H1 (cell line): ENCODE data around the gene RAB40B. TPM values are rescaled to one million over a fixed set of nuclear protein-coding genes. Genes with fewer than 3 reads are reported as not detected.

Experiments
- CTCF ChIA-PET: fragments of 300-600 bp; sonication (Branson Sonifier 250); formaldehyde crosslinking; loops from one replicate; lab custom pipeline; 2021; ENCODE audit not compliant: partially characterized antibody; lab: Charles Lee
- POLR2A ChIA-PET: fragments of 300-600 bp; sonication (Branson Sonifier 250); formaldehyde crosslinking; loops from one replicate; lab custom pipeline; 2021; ENCODE audit warnings: inconsistent platforms; ENCODE audit not compliant: partially characterized antibody; lab: Charles Lee
- DNase-seq, 2 experiments: peaks; one replicate each; pipeline versions ENCODE4 v3.0.0 to v3.0.0-alpha.2; 2010 to 2022; ENCODE audit warnings: low spot score in 2 of 2, low read depth in 1 of 2, mixed read lengths in 1 of 2
- FAIRE-seq: peaks from 2 replicates; lab custom pipeline; 2011; peaks lifted over from hg19 to GRCh38; lab: Jason Lieb, UNC
- H2AFZ ChIP-seq: 2 replicates; pipeline ENCODE4 v1.8.1; 2012; ENCODE audit warnings: low read length, inconsistent platforms
- H2AK5ac ChIP-seq: 2 replicates; pipeline ENCODE4 v1.6.1; 2013; ENCODE audit warnings: low read depth, low read length
- H2BK120ac ChIP-seq: replicated peaks from 2 replicates; pipeline ENCODE3; 2013; ENCODE audit warnings: low read depth, low read length, inconsistent platforms
- H2BK12ac ChIP-seq: 2 replicates; pipeline ENCODE4 v1.6.1; 2013; ENCODE audit warnings: low read depth, low read length
- H2BK15ac ChIP-seq: 2 replicates; pipeline ENCODE4 v1.6.1; 2013; ENCODE audit warnings: low read length
- H2BK20ac ChIP-seq: 2 replicates; pipeline ENCODE4 v1.6.1; 2013; ENCODE audit warnings: low read length
- H2BK5ac ChIP-seq: 2 replicates; pipeline ENCODE4 v1.6.1; 2013; ENCODE audit warnings: low read depth, low read length
- H3K14ac ChIP-seq: 2 replicates; pipeline ENCODE4 v1.6.1; 2013; ENCODE audit warnings: inconsistent platforms; ENCODE audit not compliant: insufficient read length
- H3K18ac ChIP-seq: 2 replicates; pipeline ENCODE4 v1.6.1; 2013; ENCODE audit warnings: low read length; ENCODE audit errors: extremely low read depth
- H3K23ac ChIP-seq: 2 replicates; pipeline ENCODE4 v1.6.1; 2013; ENCODE audit warnings: inconsistent platforms; ENCODE audit not compliant: insufficient read length
- H3K23me2 ChIP-seq: 2 replicates; pipeline ENCODE4 v1.6.1; 2013; ENCODE audit warnings: low read depth, low read length
- H3K27ac ChIP-seq: 2 replicates; pipeline ENCODE4 v1.6.1; 2011; ENCODE audit warnings: low read depth, low read length, inconsistent platforms
- H3K27me3 ChIP-seq, 4 experiments: replicated peaks in 1 of 4; 1 replicate in 1 of 4; 2 replicates in 3 of 4; pipeline versions ENCODE4 v1.6.1 to v1.8.1; 2011 to 2013; ENCODE audit warnings: low read length in 3 of 4, mild to moderate bottlenecking in 3 of 4, inconsistent platforms in 2 of 4, mixed read lengths in 2 of 4, moderate library complexity in 1 of 4; ENCODE audit not compliant: control insufficient read depth in 3 of 4, insufficient read depth in 3 of 4; ENCODE audit errors: extremely low read depth in 1 of 4
- H3K36me3 ChIP-seq, 4 experiments: 2 replicates each; pipeline versions ENCODE4 v1.6.1 to v1.8.1; 2011 to 2013; ENCODE audit warnings: mild to moderate bottlenecking in 4 of 4, low read length in 3 of 4, moderate library complexity in 2 of 4, control low read depth in 1 of 4, inconsistent platforms in 1 of 4; ENCODE audit not compliant: insufficient read depth in 4 of 4, control insufficient read depth in 2 of 4
- H3K4ac ChIP-seq: replicated peaks from 2 replicates; pipeline ENCODE3; 2013; ENCODE audit warnings: low read length, low read depth, mixed read lengths, inconsistent platforms; ENCODE audit not compliant: insufficient read length
- H3K4me1 ChIP-seq, 4 experiments: replicated peaks in 1 of 4; 1 replicate in 1 of 4; 2 replicates in 3 of 4; pipeline versions ENCODE4 v1.6.1 to v1.8.1; 2011 to 2013; ENCODE audit warnings: low read length in 3 of 4, inconsistent platforms in 2 of 4, mixed read lengths in 1 of 4; ENCODE audit not compliant: insufficient read depth in 4 of 4, control insufficient read depth in 3 of 4
- H3K4me2 ChIP-seq, 2 experiments: 2 replicates each; pipeline versions ENCODE4 v1.6.1 to v1.8.1; 2011 to 2013; ENCODE audit warnings: low read depth in 2 of 2, low read length in 2 of 2, control low read depth in 1 of 2, inconsistent platforms in 1 of 2, mild to moderate bottlenecking in 1 of 2; ENCODE audit not compliant: insufficient read depth in 1 of 2
- H3K4me3 ChIP-seq, 4 experiments: fragments of 200-600, 300-600 bp in 1 of 4; sonication (generic), shearing (Covaris generic), sonication (Bioruptor Twin) in 1 of 4; 2 replicates each; pipeline versions ENCODE4 v1.5.1 to v1.8.1; 2011 to 2016; ENCODE audit warnings: low read length in 4 of 4, low read depth in 3 of 4, control low read depth in 2 of 4, inconsistent platforms in 2 of 4, mild to moderate bottlenecking in 2 of 4, mixed read lengths in 1 of 4, moderate library complexity in 1 of 4; ENCODE audit not compliant: insufficient read depth in 2 of 4; ENCODE audit errors: extremely low read depth in 1 of 4
- H3K56ac ChIP-seq: replicated peaks from 2 replicates; pipeline ENCODE3; 2013; ENCODE audit warnings: low read depth, mild to moderate bottlenecking, mixed read lengths, low read length, inconsistent platforms; ENCODE audit not compliant: insufficient read length
- H3K79me1 ChIP-seq: 2 replicates; pipeline ENCODE4 v1.6.1; 2013; ENCODE audit warnings: low read depth, low read length, control low read depth
- H3K79me2 ChIP-seq, 2 experiments: 2 replicates each; pipeline versions ENCODE4 v1.6.1 to v1.8.1; 2012 to 2013; ENCODE audit warnings: low read length in 2 of 2, mild to moderate bottlenecking in 2 of 2, inconsistent platforms in 1 of 2; ENCODE audit not compliant: insufficient read depth in 2 of 2, control insufficient read depth in 1 of 2
- H3K9ac ChIP-seq, 4 experiments: replicated peaks in 1 of 4; 1 replicate in 1 of 4; 2 replicates in 3 of 4; pipeline versions ENCODE4 v1.6.1 to v1.8.1; 2011 to 2013; ENCODE audit warnings: low read depth in 3 of 4, low read length in 3 of 4, control low read depth in 2 of 4, mild to moderate bottlenecking in 2 of 4, moderate library complexity in 2 of 4, inconsistent platforms in 1 of 4; ENCODE audit errors: extremely low read depth in 1 of 4
- H3K9me3 ChIP-seq, 2 experiments: 2 replicates each; pipeline versions ENCODE4 v1.6.1 to v1.8.1; 2012 to 2013; ENCODE audit warnings: mild to moderate bottlenecking in 2 of 2, moderate library complexity in 2 of 2, control low read depth in 1 of 2, inconsistent platforms in 1 of 2, low read depth in 1 of 2, low read length in 1 of 2, mixed read lengths in 1 of 2; ENCODE audit not compliant: insufficient read depth in 2 of 2
- H4K20me1 ChIP-seq, 2 experiments: replicated peaks in 1 of 2; 2 replicates each; pipeline versions ENCODE3 to v1.8.1; 2011 to 2013; ENCODE audit warnings: inconsistent platforms in 2 of 2, low read length in 2 of 2, mild to moderate bottlenecking in 1 of 2; ENCODE audit not compliant: insufficient read depth in 2 of 2, control insufficient read depth in 1 of 2
- H4K5ac ChIP-seq: 2 replicates; pipeline ENCODE4 v1.6.1; 2013; ENCODE audit warnings: low read length, low read depth, mixed read lengths, inconsistent platforms; ENCODE audit not compliant: insufficient read length
- H4K8ac ChIP-seq: 2 replicates; pipeline ENCODE4 v1.8.0; 2013; ENCODE audit warnings: mild to moderate bottlenecking, moderate library complexity, low read length, inconsistent platforms; ENCODE audit not compliant: insufficient read depth; ENCODE audit errors: extremely low read depth
- H4K91ac ChIP-seq: replicated peaks from 2 replicates; pipeline ENCODE3; 2013; ENCODE audit warnings: low read length, mixed read lengths, inconsistent platforms; ENCODE audit not compliant: insufficient read length
- CBX8 ChIP-seq: fragments of 300-800, 300-1000 bp; sonication (generic); IDR thresholded peaks from 2 replicates; pipeline ENCODE4 v1.7.1; 2016; ENCODE audit warnings: low read depth, low read length, borderline replicate concordance
- FOSL1 ChIP-seq: IDR thresholded peaks from 2 replicates; pipeline ENCODE4 v1.6.1; 2011; ENCODE audit warnings: mild to moderate bottlenecking, low read depth, low read length, moderate library complexity; ENCODE audit not compliant: insufficient read depth
- RBBP5 ChIP-seq: IDR thresholded peaks from 2 replicates; pipeline ENCODE4 v1.7.1; 2012; ENCODE audit warnings: low read depth, mild to moderate bottlenecking, inconsistent platforms, low read length, moderate library complexity, borderline replicate concordance
- SIRT6 ChIP-seq: IDR thresholded peaks from one replicate; pipeline ENCODE4 v1.7.1; 2012; ENCODE audit warnings: low read length, inconsistent platforms
- YY1 ChIP-seq: IDR thresholded peaks from 2 replicates; pipeline ENCODE4 v1.6.1; 2011; ENCODE audit warnings: low read depth, mild to moderate bottlenecking, low read length
- whole genome bisulfite sequencing, 2 experiments: shearing (Covaris generic) in 1 of 2; methylation state at CpG; one replicate each; pipeline versions ENCODE4 v1.1.6 to v1.1.7; 2013 to 2015; ENCODE audit warnings: low lambda C conversion rate in 2 of 2, mixed read lengths in 2 of 2, inconsistent platforms in 1 of 2, low coverage in 1 of 2, missing lambda C conversion rate in 1 of 2; ENCODE audit not compliant: insufficient replicate concordance in 2 of 2, insufficient coverage in 1 of 2, insufficient read length in 1 of 2; ENCODE audit errors: extremely low coverage in 1 of 2, missing lambda C conversion rate in 1 of 2; 5-methylcytosine and 5-hydroxymethylcytosine counted together
- polyA plus RNA-seq, 7 experiments: library from polyadenylated mRNA; depleted of rRNA in 3 of 7; stranded (reverse) in 5 of 7; unstranded in 2 of 7; fragments of >200 nt in 5 of 7; fragments of 200-250 nt in 2 of 7; gene quantifications; 1 replicate in 5 of 7; 2 replicates in 1 of 7; 4 replicates in 1 of 7; pipeline versions ENCODE4 v1.2.1 to v1.2.3, GENCODE V29; 2011 to 2013; ENCODE audit warnings: missing spikeins in 2 of 7, mixed read lengths in 2 of 7
- total RNA-seq: library from RNA; stranded (reverse); fragmentation: NEBNext Ultra II Directional; extraction: Animal tissue kit (Norgen Biotek cat#: 25700); gene quantifications from 2 replicates; pipeline ENCODE4 v1.2.1, GENCODE V29; 2021

RAB40B gene
- total and polyA plus RNA-seq, 2 of the 8 experiments (the other 6 are each of a cell fraction or from before 2014, with no cell fraction given) = 3.1 to 4.6 TPM

DNA sequence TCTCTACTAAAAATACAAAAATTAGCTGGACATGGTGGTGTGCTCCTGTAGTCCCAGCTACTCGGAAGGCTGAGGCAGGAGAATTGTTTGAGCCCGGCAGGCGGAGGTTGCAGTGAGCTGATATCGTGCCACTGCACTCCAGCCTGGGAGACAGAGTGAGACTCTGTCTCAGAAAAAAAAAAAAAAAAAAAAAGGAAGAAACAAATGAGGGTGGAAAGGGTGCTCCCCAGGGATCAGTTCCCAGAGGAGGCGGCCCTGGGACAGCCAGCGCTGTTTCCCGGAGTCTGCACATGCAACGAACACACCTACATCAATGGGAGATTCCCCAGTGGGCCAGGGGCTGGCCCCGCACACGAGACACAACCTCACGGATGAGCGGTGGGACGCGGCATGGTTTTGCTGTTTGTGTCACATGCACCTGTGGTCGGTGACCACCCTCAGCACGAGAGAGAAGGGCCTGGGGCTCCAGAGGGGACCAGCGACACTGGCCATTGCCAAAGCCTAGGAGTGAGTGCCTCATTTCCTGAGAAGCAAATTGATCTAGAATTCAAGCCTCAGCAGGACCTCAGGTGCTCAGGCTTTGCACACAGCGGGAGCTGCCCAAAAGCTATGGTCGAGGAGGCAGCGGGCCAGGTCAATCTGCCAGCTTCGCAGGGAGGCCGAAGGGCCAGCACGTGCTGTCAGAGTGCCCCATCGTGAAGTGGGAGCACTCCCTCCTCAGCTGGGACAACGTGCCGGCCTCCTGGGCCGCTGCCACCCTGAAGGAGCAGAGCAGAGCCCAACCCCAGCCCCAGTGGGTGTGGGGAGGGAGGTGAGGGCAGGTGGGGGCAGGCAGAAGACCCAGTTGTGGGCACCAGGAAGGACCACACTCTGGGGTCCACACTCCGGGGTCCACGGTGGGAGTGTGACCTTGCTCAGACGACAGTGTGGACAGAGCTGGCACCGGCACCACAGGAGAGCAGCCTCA, 36.5 kb downstream of the RAB40B start:
- no peaks in the 10 kb centered on the region for H3K23me2 ChIP-seq
- no peaks in the 10 kb centered on the region for H3K27me3 ChIP-seq
- no peak overlapping the region for H3K4me3 ChIP-seq
- H4K8ac ChIP-seq = peak overlapping the region; percentile 16; the same call in 1 of the 2 replicates
- ChIA-PET CTCF (interaction anchor here (0.5 to 4.4 kb wide), 8 partner anchors 11 to 327 kb away, joined by 3 to 23 read pairs (median 4); no protein-coding TSS in a partner anchor), POLR2A (interaction anchor here (0.6 to 1.2 kb wide), 3 partner anchors 50 to 94 kb away, joined by 3 read pairs; no protein-coding TSS in a partner anchor)
- H3K23ac ChIP-seq = no peak overlapping the region
- H3K56ac ChIP-seq = no peak overlapping the region
- peak overlapping the region; percentile 54 for H4K91ac ChIP-seq
- 91% methylated on average over 26 of the region's 31 CpGs; no CpG with 5 or more reads in 1 of the 2 experiments for WGBS, 2 experiments
- H3K9ac ChIP-seq = no peak overlapping the region
- no peak overlapping the region for H3K27ac ChIP-seq
- no peak for FAIRE-seq
- H3K9me3 ChIP-seq = peaks cover 0 to 4% of the 10 kb centered on the region in 2 experiments; a peak in 1 of 4 replicates
- no peak overlapping the region for H2BK20ac ChIP-seq
- H3K14ac ChIP-seq = no peak overlapping the region
- no peak overlapping the region for H4K5ac ChIP-seq
- H2BK5ac ChIP-seq = no peak overlapping the region
- no peaks in the 10 kb centered on the region for H3K4me1 ChIP-seq
- H3K4ac ChIP-seq = no peak overlapping the region
- H2BK120ac ChIP-seq = no peak overlapping the region
- no peak overlapping the region for H3K4me2 ChIP-seq
- no peaks in the 10 kb centered on the region for H3K79me1 ChIP-seq
- no peak overlapping the region for H2AK5ac ChIP-seq
- H2BK12ac ChIP-seq = no peak overlapping the region
- DNase-seq = no peak
- H4K20me1 ChIP-seq = peaks cover 0 to 9% of the 10 kb centered on the region in 2 experiments
- no peaks in the 10 kb centered on the region for H3K79me2 ChIP-seq
- no peak overlapping the region for H2BK15ac ChIP-seq
- H3K36me3 ChIP-seq = no peaks in the 10 kb centered on the region; a peak in 1 of 8 replicates
- no peak overlapping the region for H3K18ac ChIP-seq
- no peak overlapping the region for H2AFZ ChIP-seq
- TF ChIP-seq SIRT6 (no peak), CBX8 (no peak), FOSL1 (no peak), RBBP5 (no peak), YY1 (no peak)
